DOHH2 (cell line): ENCODE results near the gene LRRC27.

ENCODE experiments used
- EZH2phosphoT487 ChIP-seq: fragments of 200-600 bp; sonication (generic); IDR thresholded peaks from 2 replicates; pipeline ENCODE4 v1.6.1; 2017; ENCODE audit warnings: borderline replicate concordance, mild to moderate bottlenecking, antibody characterized with exemption, low read length, moderate library complexity, mixed read lengths
- TF ChIP-seq, protein P1 (sequence below): fragments of 200-600 bp; sonication (generic); IDR thresholded peaks from one replicate; pipeline ENCODE4 v1.5.1; 2014; ENCODE audit warnings: antibody characterized with exemption, mild to moderate bottlenecking, low read depth, low read length; ENCODE audit not compliant: poor library complexity, severe bottlenecking

DNA sequence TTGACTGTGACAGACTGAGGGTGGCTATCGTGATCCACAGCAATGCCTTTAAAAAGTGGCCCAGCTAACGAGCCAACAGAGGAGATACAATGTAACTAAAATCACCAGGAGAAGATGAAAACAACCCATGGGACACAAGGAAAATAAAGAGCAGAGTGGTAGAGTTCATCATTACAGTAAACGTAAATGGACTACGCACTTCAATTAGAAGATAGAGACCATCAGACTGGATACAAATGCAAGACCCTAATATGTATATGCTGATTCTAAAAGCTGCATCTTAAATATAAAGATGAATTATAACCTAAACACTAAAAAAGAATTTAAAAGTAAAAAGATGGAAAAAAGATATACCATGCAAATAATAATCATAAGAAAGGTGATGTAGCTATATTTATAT, 17.7 kb upstream of the LRRC27 start:
- TF ChIP-seq, protein P1, sequence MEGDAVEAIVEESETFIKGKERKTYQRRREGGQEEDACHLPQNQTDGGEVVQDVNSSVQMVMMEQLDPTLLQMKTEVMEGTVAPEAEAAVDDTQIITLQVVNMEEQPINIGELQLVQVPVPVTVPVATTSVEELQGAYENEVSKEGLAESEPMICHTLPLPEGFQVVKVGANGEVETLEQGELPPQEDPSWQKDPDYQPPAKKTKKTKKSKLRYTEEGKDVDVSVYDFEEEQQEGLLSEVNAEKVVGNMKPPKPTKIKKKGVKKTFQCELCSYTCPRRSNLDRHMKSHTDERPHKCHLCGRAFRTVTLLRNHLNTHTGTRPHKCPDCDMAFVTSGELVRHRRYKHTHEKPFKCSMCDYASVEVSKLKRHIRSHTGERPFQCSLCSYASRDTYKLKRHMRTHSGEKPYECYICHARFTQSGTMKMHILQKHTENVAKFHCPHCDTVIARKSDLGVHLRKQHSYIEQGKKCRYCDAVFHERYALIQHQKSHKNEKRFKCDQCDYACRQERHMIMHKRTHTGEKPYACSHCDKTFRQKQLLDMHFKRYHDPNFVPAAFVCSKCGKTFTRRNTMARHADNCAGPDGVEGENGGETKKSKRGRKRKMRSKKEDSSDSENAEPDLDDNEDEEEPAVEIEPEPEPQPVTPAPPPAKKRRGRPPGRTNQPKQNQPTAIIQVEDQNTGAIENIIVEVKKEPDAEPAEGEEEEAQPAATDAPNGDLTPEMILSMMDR: no peak
- TF ChIP-seq EZH2phosphoT487: no peak
